PC-9 (cell line): Measurements from ENCODE around the gene CEACAM1. TPM values are rescaled to one million over a fixed set of nuclear protein-coding genes. Genes with fewer than 3 reads are reported as not detected.

Source experiments
- BruUV-seq: library from RNA; stranded (reverse); fragments of 400-500 nt; replicated peaks from 2 replicates; lab custom pipeline; 2021; lab: Mats Ljungman, UMichigan
- CTCF ChIA-PET: fragments of 300-600 bp; sonication (Branson Sonifier 250); formaldehyde crosslinking; loops from one replicate; lab custom pipeline; 2022; ENCODE audit warnings: antibody characterized with exemption; lab: Charles Lee
- POLR2A ChIA-PET: fragments of 300-600 bp; sonication (Branson Sonifier 250); formaldehyde crosslinking; loops from one replicate; lab custom pipeline; 2022; ENCODE audit warnings: antibody characterized with exemption; ENCODE audit not compliant: unreplicated experiment; lab: Charles Lee
- DNase-seq, 2 experiments: peaks; one replicate each; pipeline versions ENCODE4 v3.0.0 to v3.0.0-alpha.2; 2015 to 2022; ENCODE audit warnings: mixed read lengths in 1 of 2
- H2AFZ ChIP-seq: fragments of 200-600 bp; sonication (generic); 2 replicates; pipeline ENCODE4 v1.8.1; 2017; ENCODE audit warnings: antibody characterized with exemption
- H3F3A ChIP-seq: fragments of 200-600 bp; sonication (generic); 2 replicates; pipeline ENCODE4 v1.8.1; 2017; ENCODE audit warnings: antibody characterized with exemption, mild to moderate bottlenecking, low read depth; ENCODE audit not compliant: insufficient read depth
- H3K27ac ChIP-seq: fragments of 200-600 bp; sonication (generic); 2 replicates; pipeline ENCODE4 v1.6.1; 2016; ENCODE audit warnings: mixed run types
- H3K27me3 ChIP-seq: fragments of 200-600 bp; sonication (generic); 2 replicates; pipeline ENCODE4 v1.6.1; 2016; ENCODE audit warnings: low read depth, mixed run types; ENCODE audit not compliant: insufficient read depth
- H3K36me3 ChIP-seq: fragments of 200-600 bp; sonication (generic); 2 replicates; pipeline ENCODE4 v1.6.1; 2016; ENCODE audit warnings: low read depth, mixed run types
- H3K4me1 ChIP-seq: fragments of 200-600 bp; sonication (generic); replicated peaks from 2 replicates; pipeline ENCODE4 v1.6.1; 2016; ENCODE audit warnings: mixed run types; ENCODE audit not compliant: insufficient read depth
- H3K4me2 ChIP-seq: fragments of 200-600 bp; sonication (generic); 2 replicates; pipeline ENCODE4 v1.6.1; 2017; ENCODE audit warnings: mixed run types
- H3K4me3 ChIP-seq: fragments of 200-600 bp; sonication (generic); 2 replicates; pipeline ENCODE4 v1.6.1; 2016; ENCODE audit warnings: mixed run types
- H3K79me2 ChIP-seq: fragments of 200-600 bp; sonication (generic); 2 replicates; pipeline ENCODE4 v1.6.1; 2017; ENCODE audit warnings: low read depth, mixed run types
- H3K9me2 ChIP-seq: fragments of 200-600 bp; sonication (generic); 2 replicates; pipeline ENCODE4 v1.8.1; 2017; ENCODE audit warnings: mild to moderate bottlenecking; ENCODE audit not compliant: insufficient read depth
- H3K9me3 ChIP-seq: fragments of 200-600 bp; sonication (generic); 2 replicates; pipeline ENCODE4 v1.8.1; 2016; ENCODE audit warnings: low read depth; ENCODE audit not compliant: insufficient read depth
- H4K20me1 ChIP-seq: fragments of 200-600 bp; sonication (generic); 2 replicates; pipeline ENCODE4 v1.8.1; 2017; ENCODE audit not compliant: insufficient read depth
- EZH2 ChIP-seq: fragments of 200-600 bp; sonication (generic); IDR thresholded peaks from 2 replicates; pipeline ENCODE4 v1.8.0; 2017; ENCODE audit warnings: antibody characterized with exemption, low read depth
- intact Hi-C: fragments of 100-400 bp; cut with micrococcal nuclease; formaldehyde crosslinking; loops from one replicate; pipeline ENCODE4 v1.10.0; 2022; ENCODE audit not compliant: unreplicated experiment
- total RNA-seq: library from RNA; stranded (reverse); gene quantifications from 2 replicates; pipeline ENCODE4 v1.2.3, GENCODE V29; 2021
- TF ChIP-seq, protein P1 (sequence below): fragments of 200-600 bp; sonication (generic); conservative IDR thresholded peaks from 2 replicates; pipeline ENCODE4 v1.6.1; 2017; ENCODE audit warnings: mixed run types, antibody characterized with exemption, mild to moderate bottlenecking, moderate library complexity

The CEACAM1 gene
- total RNA-seq, 1 experiment from 2014 or later, result 1.6 TPM

DNA sequence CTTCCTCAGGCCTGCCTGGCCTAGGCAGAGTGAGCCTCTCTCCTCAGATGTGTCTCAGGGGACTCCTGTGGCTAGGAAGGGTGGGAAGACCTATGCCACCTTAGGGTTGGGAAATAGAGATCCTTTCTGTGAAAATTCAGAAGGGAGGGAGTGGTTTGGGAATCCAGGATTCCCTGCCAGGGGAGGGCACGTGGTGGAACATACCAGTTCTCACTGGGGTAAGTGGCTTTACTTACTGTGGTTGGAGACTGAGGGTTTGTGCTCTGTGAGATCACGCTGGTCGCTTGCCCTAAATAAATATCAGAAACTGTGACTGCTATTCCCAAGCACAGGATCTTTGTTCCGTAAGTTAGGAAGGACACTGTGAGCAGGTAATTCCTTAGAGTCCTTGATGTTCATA lies 16.9 kb downstream of the CEACAM1 start:
- Histone ChIP-seq H4K20me1 (no peaks in the 10 kb centered on the region), H3K36me3 (no peaks in the 10 kb centered on the region), H3K4me2 (no peak overlapping the region), H3K27ac (no peak overlapping the region), H3K9me2 (no peaks in the 10 kb centered on the region), H3K9me3 (no peaks in the 10 kb centered on the region), H3K79me2 (no peaks in the 10 kb centered on the region), H3K27me3 (no peaks in the 10 kb centered on the region), H3F3A (no peaks in the 10 kb centered on the region), H3K4me1 (no peaks in the 10 kb centered on the region), H3K4me3 (no peak overlapping the region), H2AFZ (no peak overlapping the region)
- intact Hi-C loops, result no loop called here
- no TSS peak for BruUV-seq
- POLR2A ChIA-PET, result no interaction called here
- TF ChIP-seq, protein P1, sequence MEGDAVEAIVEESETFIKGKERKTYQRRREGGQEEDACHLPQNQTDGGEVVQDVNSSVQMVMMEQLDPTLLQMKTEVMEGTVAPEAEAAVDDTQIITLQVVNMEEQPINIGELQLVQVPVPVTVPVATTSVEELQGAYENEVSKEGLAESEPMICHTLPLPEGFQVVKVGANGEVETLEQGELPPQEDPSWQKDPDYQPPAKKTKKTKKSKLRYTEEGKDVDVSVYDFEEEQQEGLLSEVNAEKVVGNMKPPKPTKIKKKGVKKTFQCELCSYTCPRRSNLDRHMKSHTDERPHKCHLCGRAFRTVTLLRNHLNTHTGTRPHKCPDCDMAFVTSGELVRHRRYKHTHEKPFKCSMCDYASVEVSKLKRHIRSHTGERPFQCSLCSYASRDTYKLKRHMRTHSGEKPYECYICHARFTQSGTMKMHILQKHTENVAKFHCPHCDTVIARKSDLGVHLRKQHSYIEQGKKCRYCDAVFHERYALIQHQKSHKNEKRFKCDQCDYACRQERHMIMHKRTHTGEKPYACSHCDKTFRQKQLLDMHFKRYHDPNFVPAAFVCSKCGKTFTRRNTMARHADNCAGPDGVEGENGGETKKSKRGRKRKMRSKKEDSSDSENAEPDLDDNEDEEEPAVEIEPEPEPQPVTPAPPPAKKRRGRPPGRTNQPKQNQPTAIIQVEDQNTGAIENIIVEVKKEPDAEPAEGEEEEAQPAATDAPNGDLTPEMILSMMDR, result no peak
- TF ChIP-seq EZH2, result no peak
- no peak for DNase-seq
- CTCF ChIA-PET, result no interaction called here

DNA sequence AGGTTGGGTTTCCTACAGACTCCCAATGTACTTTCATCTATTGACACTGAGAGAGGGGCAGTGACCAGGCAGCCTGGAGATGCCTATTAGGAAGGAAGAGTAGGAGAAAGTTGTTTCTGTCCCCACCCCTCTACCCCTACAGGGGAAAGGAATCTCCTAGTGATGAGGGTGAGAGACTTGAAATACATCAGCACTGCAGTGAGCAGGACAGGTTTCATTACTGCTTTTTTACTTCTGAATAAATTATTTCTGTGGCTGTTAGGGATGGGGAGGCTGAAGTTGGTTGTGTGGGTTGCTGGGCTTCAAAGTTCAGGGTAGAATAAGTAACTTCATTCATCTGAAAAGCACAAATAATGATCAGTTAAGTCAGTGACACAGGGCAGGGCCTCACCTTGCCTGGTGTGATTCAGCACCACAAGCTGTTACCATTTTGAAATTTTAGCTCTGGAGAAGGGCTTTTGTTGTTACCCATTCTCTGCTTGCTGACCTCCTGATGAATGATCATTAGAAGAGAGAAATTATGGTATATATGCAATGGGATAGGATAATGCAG lies 19.3 kb downstream of the CEACAM1 start:
- H3K4me3 ChIP-seq, result no peak overlapping the region
- no peak overlapping the region for H3K4me2 ChIP-seq
- intact Hi-C loops, result no loop called here
- H3K27ac ChIP-seq, result no peak overlapping the region
- H3K9me3 ChIP-seq, result no peaks in the 10 kb centered on the region
- no peaks in the 10 kb centered on the region for H3K4me1 ChIP-seq
- TF ChIP-seq, protein P1, result no peak
- no peaks in the 10 kb centered on the region for H4K20me1 ChIP-seq
- H2AFZ ChIP-seq, result no peak overlapping the region
- no peak for DNase-seq
- H3F3A ChIP-seq, result no peaks in the 10 kb centered on the region
- CTCF ChIA-PET, result no interaction called here
- H3K79me2 ChIP-seq, result no peaks in the 10 kb centered on the region
- H3K27me3 ChIP-seq, result no peaks in the 10 kb centered on the region
- no peaks in the 10 kb centered on the region for H3K9me2 ChIP-seq
- POLR2A ChIA-PET, result no interaction called here
- no peaks in the 10 kb centered on the region for H3K36me3 ChIP-seq
- no TSS peak for BruUV-seq

DNA sequence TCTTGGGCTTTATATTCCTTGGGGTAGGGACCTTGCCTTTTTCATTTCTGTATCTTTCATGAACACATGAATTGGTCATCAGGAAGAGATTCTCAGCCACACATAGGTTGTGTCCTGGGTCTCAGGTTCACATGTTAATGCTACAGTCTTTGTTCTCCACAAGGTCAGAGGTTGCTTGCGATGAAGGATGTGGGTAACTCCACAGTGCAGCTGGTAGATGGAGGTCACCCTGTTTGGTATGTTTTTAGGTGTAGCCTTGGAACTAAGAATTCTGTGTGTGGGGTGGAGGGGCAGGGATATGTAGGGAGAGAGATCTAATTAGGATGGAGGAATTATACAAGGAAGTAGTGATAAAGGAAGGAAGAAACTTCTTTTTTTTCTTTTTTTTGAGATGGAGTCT lies 23.2 kb downstream of the CEACAM1 start:
- no peak overlapping the region for H3K4me3 ChIP-seq
- no peaks in the 10 kb centered on the region for H4K20me1 ChIP-seq
- H2AFZ ChIP-seq, result no peak overlapping the region
- ChIA-PET CTCF (no interaction called here), POLR2A (no interaction called here)
- H3K79me2 ChIP-seq, result no peaks in the 10 kb centered on the region
- no TSS peak for BruUV-seq
- no peak overlapping the region for H3K4me2 ChIP-seq
- no peak for TF ChIP-seq EZH2
- TF ChIP-seq, protein P1, result no peak
- H3K36me3 ChIP-seq, result no peaks in the 10 kb centered on the region
- no peaks in the 10 kb centered on the region for H3K27me3 ChIP-seq
- intact Hi-C loops, result no loop called here
- H3K9me2 ChIP-seq, result no peaks in the 10 kb centered on the region
- no peak overlapping the region for H3K27ac ChIP-seq
- H3K9me3 ChIP-seq, result no peaks in the 10 kb centered on the region
- no peak for DNase-seq
- no peaks in the 10 kb centered on the region for H3K4me1 ChIP-seq
- no peaks in the 10 kb centered on the region for H3F3A ChIP-seq
